ENCODE results near the gene KRT80. TPM values are rescaled to one million over a fixed set of nuclear protein-coding genes. Genes with fewer than 3 reads are reported as not detected.

KRT80 gene
- polyA plus RNA-seq, 1 donor (not counting 4 experiments of a cell fraction or from before 2014, with no cell fraction given): 4.1 TPM

GRCh38 chr12:52234223-52234810, 42.5 kb upstream of the KRT80 start:
- DNase-seq (ENCODE audit: low read depth, low spot score): no peak
- H3K9me3 ChIP-seq (ENCODE audit: control insufficient read depth, low read depth, low read length): no peaks in the 10 kb centered on the region
- H3K79me2 ChIP-seq (ENCODE audit: control insufficient read depth, insufficient read depth, low read length): no peaks in the 10 kb centered on the region
- peak overlapping the region in 1 of 3 experiments; percentile 20 for H3K4me3 ChIP-seq (ENCODE audit: control insufficient read depth in 2 of 3, extremely low read depth in 1 of 3, insufficient read depth in 2 of 3, low read depth in 1 of 3, low read length in 3 of 3)
- no peaks in the 10 kb centered on the region for H4K20me1 ChIP-seq (ENCODE audit: control insufficient read depth, extremely low read depth, insufficient read depth, low read length)
- peaks cover 50% of the 10 kb centered on the region for H3K4me1 ChIP-seq (ENCODE audit: control insufficient read depth, extremely low read depth, insufficient read depth, low read length)
- H3K4me2 ChIP-seq (ENCODE audit: control insufficient read depth, extremely low read depth, insufficient read depth, low read depth, low read length): no peak overlapping the region
- H3K36me3 ChIP-seq (ENCODE audit: control insufficient read depth in 2 of 2, extremely low read depth in 1 of 2, insufficient read depth in 2 of 2, low read length in 2 of 2): no peaks in the 10 kb centered on the region
- H3K9ac ChIP-seq (ENCODE audit: control insufficient read depth, extremely low read depth, insufficient read depth, low read length): peak overlapping the region; percentile 11
- TF ChIP-seq CTCF (optimal IDR thresholded peaks at IDR 0.05 in 1 of 3, IDR thresholded peaks at IDR 0.05 in 1 of 3, conservative IDR thresholded peaks at IDR 0.05 in 1 of 3; ENCODE audit: extremely low read depth in 1 of 3, insufficient read depth in 2 of 3, low read length in 3 of 3): no peak
- no peak for TF ChIP-seq EZH2 (IDR thresholded peaks at IDR 0.05; ENCODE audit: low read length)
- H3K27me3 ChIP-seq (ENCODE audit: control insufficient read depth, extremely low read depth, insufficient read depth, low read length): no peaks in the 10 kb centered on the region
- H2AFZ ChIP-seq (ENCODE audit: control insufficient read depth, low read length): no peak overlapping the region
- dilution Hi-C loops (cut with MboI; ENCODE audit: extremely low pct_ligation_motif_present, low sequenced_read_pairs): no loop called here
- H3K9me1 ChIP-seq (ENCODE audit: control insufficient read depth, extremely low read depth, insufficient read depth, low read length): no peaks in the 10 kb centered on the region
- no peak overlapping the region for H3K27ac ChIP-seq (ENCODE audit: control insufficient read depth, insufficient read depth, low read length)
- FAIRE-seq: no peak

- dilution Hi-C loops (cut with MboI; ENCODE audit: extremely low pct_ligation_motif_present, low sequenced_read_pairs): no loop called here
- no peak for FAIRE-seq
- Histone ChIP-seq H3K27me3 (ENCODE audit: control insufficient read depth, extremely low read depth, insufficient read depth, low read length) (no peaks in the 10 kb centered on the region), H3K4me2 (ENCODE audit: control insufficient read depth, extremely low read depth, insufficient read depth, low read depth, low read length) (no peak overlapping the region), H3K4me1 (ENCODE audit: control insufficient read depth, extremely low read depth, insufficient read depth, low read length) (peaks cover 57% of the 10 kb centered on the region), H4K20me1 (ENCODE audit: control insufficient read depth, extremely low read depth, insufficient read depth, low read length) (no peaks in the 10 kb centered on the region), H3K9me3 (ENCODE audit: control insufficient read depth, low read depth, low read length) (no peaks in the 10 kb centered on the region), H3K9me1 (ENCODE audit: control insufficient read depth, extremely low read depth, insufficient read depth, low read length) (no peaks in the 10 kb centered on the region), H2AFZ (ENCODE audit: control insufficient read depth, low read length) (no peak overlapping the region), H3K27ac (ENCODE audit: control insufficient read depth, insufficient read depth, low read length) (no peak overlapping the region), H3K79me2 (ENCODE audit: control insufficient read depth, insufficient read depth, low read length) (no peaks in the 10 kb centered on the region), H3K36me3 (ENCODE audit: control insufficient read depth in 2 of 2, extremely low read depth in 1 of 2, insufficient read depth in 2 of 2, low read length in 2 of 2) (no peaks in the 10 kb centered on the region), H3K9ac (ENCODE audit: control insufficient read depth, extremely low read depth, insufficient read depth, low read length) (peak overlapping the region; percentile 18), H3K4me3 (ENCODE audit: control insufficient read depth in 2 of 3, extremely low read depth in 1 of 3, insufficient read depth in 2 of 3, low read depth in 1 of 3, low read length in 3 of 3) (peak overlapping the region in 1 of 3 experiments; percentile 20)
- DNase-seq (ENCODE audit: low read depth, low spot score): no peak
- TF ChIP-seq CTCF (optimal IDR thresholded peaks at IDR 0.05 in 1 of 3, IDR thresholded peaks at IDR 0.05 in 1 of 3, conservative IDR thresholded peaks at IDR 0.05 in 1 of 3; ENCODE audit: extremely low read depth in 1 of 3, insufficient read depth in 2 of 3, low read length in 3 of 3) (no peak), EZH2 (IDR thresholded peaks at IDR 0.05; ENCODE audit: low read length) (no peak)
Measured at GRCh38 chr12:52233462-52234207, 41.8 kb upstream of the KRT80 start.
